Nephron (organoid): ENCODE results near the gene SLC9A9.
"Not testable (repeated sequence)": the region's sequence is repeated elsewhere in the genome, so short reads cannot be mapped to it uniquely, and the experiment has no call there.

Experiments used
- H3K27ac Mint-ChIP-seq, 3 experiments: 2 replicates each; pipeline ENCODE4 v1.8.0; 2020; ENCODE audit warnings: mixed read lengths in 3 of 3, mild to moderate bottlenecking in 2 of 3, moderate library complexity in 1 of 3
- H3K27me3 Mint-ChIP-seq: 2 replicates; pipeline ENCODE4 v1.8.0; 2021; ENCODE audit warnings: low read depth, mild to moderate bottlenecking, moderate library complexity, mixed read lengths
- H3K36me3 Mint-ChIP-seq: 2 replicates; pipeline ENCODE4 v1.8.0; 2020; ENCODE audit warnings: low read depth, mixed read lengths
- H3K4me1 Mint-ChIP-seq: 2 replicates; pipeline ENCODE4 v1.8.0; 2020; ENCODE audit warnings: mixed read lengths
- H3K4me3 Mint-ChIP-seq, 3 experiments: 2 replicates each; pipeline ENCODE4 v1.8.0; 2020; ENCODE audit warnings: mild to moderate bottlenecking in 3 of 3, mixed read lengths in 3 of 3, moderate library complexity in 2 of 3
- H3K9me3 Mint-ChIP-seq: 2 replicates; pipeline ENCODE4 v1.8.0; 2020; ENCODE audit warnings: mixed read lengths
- CTCF ChIP-seq, 3 experiments: fragments of 200-600 bp; sonication (generic); IDR thresholded peaks; one replicate each; pipeline ENCODE4 v1.5.0; 2021; ENCODE audit warnings: antibody characterized with exemption in 3 of 3; ENCODE audit not compliant: unreplicated experiment in 3 of 3

The SLC9A9 gene

GRCh38 chr3:143526011-143526545 is 322.2 kb downstream of the SLC9A9 start:
- Mint-ChIP-seq H3K36me3 (no peaks in the 10 kb centered on the region), H3K27ac (peak overlapping the region; percentile 25 to 58 (median 56)), H3K4me3 (no peak overlapping the region), H3K4me1 (peaks cover 27% of the 10 kb centered on the region), H3K27me3 (no peaks in the 10 kb centered on the region), H3K9me3 (peaks cover 3% of the 10 kb centered on the region)
- no peak for TF ChIP-seq CTCF (IDR thresholded peaks at IDR 0.05; ENCODE audit: unreplicated experiment in 3 of 3)

- Mint-ChIP-seq H3K4me1 (peaks cover 24% of the 10 kb centered on the region), H3K4me3 (no peak overlapping the region), H3K9me3 (peaks cover 3% of the 10 kb centered on the region)
Observed at GRCh38 chr3:143525408-143525807, 322.9 kb downstream of the SLC9A9 start.

GRCh38 chr3:143521803-143522202 is 326.5 kb downstream of the SLC9A9 start:
- Mint-ChIP-seq H3K27ac (no peak overlapping the region), H3K9me3 (peaks cover 3% of the 10 kb centered on the region), H3K27me3 (no peaks in the 10 kb centered on the region), H3K36me3 (no peaks in the 10 kb centered on the region), H3K4me3 (no peak overlapping the region), H3K4me1 (peaks cover 7% of the 10 kb centered on the region)
- no peak for TF ChIP-seq CTCF (IDR thresholded peaks at IDR 0.05; ENCODE audit: unreplicated experiment in 3 of 3)

More at GRCh38 chr3:143525408-143525807, 322.9 kb downstream of the SLC9A9 start:
- Mint-ChIP-seq H3K27ac (no peak overlapping the region), H3K36me3 (no peaks in the 10 kb centered on the region), H3K27me3 (no peaks in the 10 kb centered on the region)
- no peak for TF ChIP-seq CTCF (IDR thresholded peaks at IDR 0.05; ENCODE audit: unreplicated experiment in 3 of 3)

- H3K27me3 Mint-ChIP-seq, H3K27ac Mint-ChIP-seq, H3K4me3 Mint-ChIP-seq, H3K36me3 Mint-ChIP-seq, H3K9me3 Mint-ChIP-seq: not testable (repeated sequence)
- peaks cover 13% of the 10 kb centered on the region for H3K4me1 Mint-ChIP-seq
Observed at GRCh38 chr3:143517131-143517530, 331.1 kb downstream of the SLC9A9 start.

- Mint-ChIP-seq H3K27me3 (no peaks in the 10 kb centered on the region), H3K36me3 (no peaks in the 10 kb centered on the region), H3K4me3 (no peak overlapping the region), H3K27ac (peak overlapping the region; percentile 27 to 70 (median 62)), H3K4me1 (peaks cover 14% of the 10 kb centered on the region), H3K9me3 (no peaks in the 10 kb centered on the region)
- TF ChIP-seq CTCF (IDR thresholded peaks at IDR 0.05; ENCODE audit: unreplicated experiment in 3 of 3), result no peak
Observed at GRCh38 chr3:143514874-143515273, 333.4 kb downstream of the SLC9A9 start.

GRCh38 chr3:143514109-143514508 is 334.2 kb downstream of the SLC9A9 start:
- Mint-ChIP-seq H3K36me3 (no peaks in the 10 kb centered on the region), H3K4me3 (no peak overlapping the region), H3K27ac (peak overlapping the region; percentile 27 to 79 (median 62)), H3K4me1 (peaks cover 21% of the 10 kb centered on the region), H3K27me3 (no peaks in the 10 kb centered on the region), H3K9me3 (no peaks in the 10 kb centered on the region)
- TF ChIP-seq CTCF (IDR thresholded peaks at IDR 0.05; ENCODE audit: unreplicated experiment in 3 of 3), result no peak
